Stimulated activated CD4-positive, alpha-beta T cell treated with anti-CD3 and anti-CD28 coated beads, Interleukin-2, amount 100 ng/mL, for 4 hours (primary cell): ENCODE measurements around the gene SPARCL1.
"Not testable (repeated sequence)": the region's sequence is repeated elsewhere in the genome, so short reads cannot be mapped to it uniquely, and the experiment has no call there.

Experiments
- DNase-seq: peaks from one replicate; pipeline ENCODE4 v3.0.0-alpha.2; 2020; ENCODE audit warnings: low read depth

Gene SPARCL1

GRCh38 chr4:87500092-87500462 lies 29.1 kb downstream of the SPARCL1 start:
- DNase-seq: no peak

- DNase-seq: no peak
Observed at GRCh38 chr4:87499403-87500091, 29.6 kb downstream of the SPARCL1 start.

GRCh38 chr4:87498446-87498900 lies 30.7 kb downstream of the SPARCL1 start:
- no peak for DNase-seq

- DNase-seq: no peak
Observed at GRCh38 chr4:87497578-87497977, 31.6 kb downstream of the SPARCL1 start.

- no peak for DNase-seq
Observed at GRCh38 chr4:87497159-87497558, 32.0 kb downstream of the SPARCL1 start.

- DNase-seq: no peak
Observed at GRCh38 chr4:87493115-87493514, 36.1 kb downstream of the SPARCL1 start.

GRCh38 chr4:87491851-87492250 lies 37.3 kb downstream of the SPARCL1 start:
- DNase-seq: not testable (repeated sequence)

GRCh38 chr4:87491436-87491835 lies 37.7 kb downstream of the SPARCL1 start:
- no peak for DNase-seq

GRCh38 chr4:87490664-87491369 lies 38.4 kb downstream of the SPARCL1 start:
- DNase-seq: no peak

- DNase-seq: no peak
Observed at GRCh38 chr4:87489678-87490077, 39.5 kb downstream of the SPARCL1 start.

GRCh38 chr4:87488666-87489065 lies 40.5 kb downstream of the SPARCL1 start:
- not testable (repeated sequence) for DNase-seq

- DNase-seq: not testable (repeated sequence)
Observed at GRCh38 chr4:87483247-87483646, 45.9 kb downstream of the SPARCL1 start.

GRCh38 chr4:87481377-87481776 lies 47.8 kb downstream of the SPARCL1 start:
- DNase-seq: no peak

GRCh38 chr4:87478732-87479250 lies 50.4 kb downstream of the SPARCL1 start:
- no peak for DNase-seq

GRCh38 chr4:87476934-87477333 lies 52.2 kb downstream of the SPARCL1 start:
- DNase-seq: no peak

- no peak for DNase-seq
Observed at GRCh38 chr4:87469390-87469789, 59.8 kb downstream of the SPARCL1 start.

- no peak for DNase-seq
Observed at GRCh38 chr4:87465739-87466366, 63.3 kb downstream of the SPARCL1 start.

GRCh38 chr4:87462102-87462501 lies 67.1 kb downstream of the SPARCL1 start:
- DNase-seq: no peak

- DNase-seq: no peak
Observed at GRCh38 chr4:87461281-87461700, 67.9 kb downstream of the SPARCL1 start.

GRCh38 chr4:87458913-87459312 lies 70.3 kb downstream of the SPARCL1 start:
- DNase-seq: no peak

- DNase-seq: no peak
Observed at GRCh38 chr4:87451537-87451936, 77.6 kb downstream of the SPARCL1 start.

GRCh38 chr4:87446375-87446774 lies 82.8 kb downstream of the SPARCL1 start:
- not testable (repeated sequence) for DNase-seq

GRCh38 chr4:87445964-87446363 lies 83.2 kb downstream of the SPARCL1 start:
- no peak for DNase-seq
